NCI-H2029 (cell line): ENCODE data around the gene GPC6.

ENCODE experiments used
- DNase-seq: peaks from one replicate; lab custom pipeline; 2025; lab: John Stamatoyannopoulos, UW

GPC6 gene

GRCh38 chr13:94247890-94248289 lies 1021.3 kb downstream of the GPC6 start:
- DNase-seq = no peak

DNA sequence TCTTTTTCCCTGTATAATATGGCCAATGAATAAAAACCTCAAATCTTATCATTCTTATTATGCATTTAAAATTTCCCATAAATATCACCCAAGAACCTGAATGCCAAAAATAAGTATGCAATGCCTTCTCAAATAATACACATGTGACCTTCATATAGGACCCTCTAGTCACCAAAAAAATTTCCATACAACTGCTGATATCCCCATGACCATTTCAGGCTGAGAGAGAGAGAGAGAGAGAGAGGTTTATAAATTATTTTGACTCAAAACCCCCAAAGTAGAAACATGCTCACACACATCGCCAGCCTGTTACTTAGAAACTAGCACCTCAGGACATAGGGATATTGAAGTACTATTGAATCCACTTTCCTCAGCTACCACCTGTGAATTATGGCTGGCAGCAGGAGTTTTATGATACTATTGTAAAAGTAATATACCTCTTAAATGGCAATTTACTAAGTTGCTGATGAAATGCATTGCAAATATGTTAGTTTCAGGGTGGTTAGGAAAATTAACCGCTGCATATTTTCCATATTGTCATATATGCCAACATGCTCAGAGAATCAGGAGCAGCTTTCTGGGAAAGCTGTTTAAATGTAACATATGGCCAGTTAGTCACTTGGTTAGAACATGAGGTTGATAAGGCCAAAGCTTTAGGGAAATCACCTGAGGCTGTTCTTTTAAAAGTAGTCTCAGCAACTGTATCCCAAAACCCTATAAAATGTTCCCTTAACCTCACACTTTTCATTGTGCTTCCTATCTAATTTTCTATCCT lies 1022.0 kb downstream of the GPC6 start:
- no peak for DNase-seq

DNA sequence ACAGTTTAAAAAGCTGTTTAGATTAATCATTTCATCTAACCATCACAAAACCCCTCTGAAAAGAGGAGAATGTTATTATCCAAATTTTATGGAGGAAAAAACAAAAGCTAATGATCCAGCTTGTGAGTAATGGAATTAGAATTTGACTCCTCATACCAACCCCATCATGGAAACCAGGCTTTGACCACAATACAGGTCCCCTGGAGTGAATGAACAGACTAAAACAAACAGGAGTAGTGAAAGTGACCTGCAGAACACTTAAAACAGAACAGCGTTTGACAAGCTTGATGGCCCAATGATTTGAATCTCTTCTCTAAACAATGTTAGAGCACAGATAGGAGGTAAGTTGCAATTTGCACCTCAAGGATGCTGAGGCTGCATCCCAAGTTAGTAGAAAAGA lies 1022.9 kb downstream of the GPC6 start:
- no peak for DNase-seq

DNA sequence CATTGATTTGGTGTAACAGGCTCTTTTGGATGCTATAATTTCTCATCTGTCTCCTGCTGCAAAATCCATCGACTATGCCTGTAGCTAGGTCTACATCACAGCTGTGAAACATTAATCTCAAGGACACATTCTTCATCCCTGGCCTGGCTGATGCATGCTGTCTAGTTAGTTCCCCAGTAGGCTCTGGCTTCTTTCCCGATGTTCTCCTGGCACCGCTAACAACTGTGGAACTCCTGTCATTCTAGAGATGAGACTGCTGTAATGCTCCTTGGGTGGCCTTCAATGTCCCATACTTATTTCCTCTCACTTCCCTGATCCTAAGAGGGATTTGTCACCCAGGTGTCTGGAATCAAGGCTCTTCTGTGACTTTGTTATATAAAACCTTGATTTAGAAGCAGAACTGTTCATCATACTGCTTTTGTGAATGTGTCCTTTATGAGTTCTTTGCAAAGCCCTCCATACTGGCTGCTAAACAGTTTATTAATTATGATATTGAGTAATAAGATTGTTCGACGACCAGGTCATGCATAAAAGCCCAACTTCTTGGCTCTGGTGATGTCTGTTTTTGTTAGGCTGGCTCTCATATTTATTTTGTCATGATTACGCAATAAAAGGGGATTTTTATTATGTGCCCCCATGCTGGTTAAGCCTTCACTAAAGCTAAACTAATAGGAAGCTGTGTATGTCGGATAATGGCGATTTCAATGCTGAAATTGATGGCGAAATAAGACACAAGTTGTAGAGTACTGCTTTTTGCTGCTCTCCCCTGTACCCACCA lies 1025.4 kb downstream of the GPC6 start:
- DNase-seq = no peak

GRCh38 chr13:94254737-94255136 lies 1028.1 kb downstream of the GPC6 start:
- no peak for DNase-seq

GRCh38 chr13:94256721-94257120 lies 1030.1 kb downstream of the GPC6 start:
- DNase-seq = no peak

DNA sequence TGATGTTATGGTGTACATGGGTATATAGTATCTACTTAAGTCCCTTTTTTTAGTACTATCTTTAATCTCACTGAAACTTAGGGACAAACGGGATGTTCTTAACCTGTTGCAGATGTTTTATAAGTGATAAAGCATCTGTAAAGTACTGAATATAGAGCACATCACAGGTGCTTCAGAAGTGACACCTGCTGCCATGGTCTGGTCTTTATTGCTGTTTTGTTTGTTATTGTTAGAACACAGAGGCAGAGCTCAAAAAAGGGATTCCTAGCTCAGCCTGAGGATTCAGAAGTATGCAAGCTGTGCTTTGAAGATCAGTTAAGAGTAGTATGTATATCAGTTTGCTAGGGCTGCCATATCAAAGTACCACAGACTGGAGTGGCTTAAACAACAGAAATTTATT lies 1033.4 kb downstream of the GPC6 start:
- no peak for DNase-seq

GRCh38 chr13:94261163-94261562 lies 1034.6 kb downstream of the GPC6 start:
- no peak for DNase-seq

DNA sequence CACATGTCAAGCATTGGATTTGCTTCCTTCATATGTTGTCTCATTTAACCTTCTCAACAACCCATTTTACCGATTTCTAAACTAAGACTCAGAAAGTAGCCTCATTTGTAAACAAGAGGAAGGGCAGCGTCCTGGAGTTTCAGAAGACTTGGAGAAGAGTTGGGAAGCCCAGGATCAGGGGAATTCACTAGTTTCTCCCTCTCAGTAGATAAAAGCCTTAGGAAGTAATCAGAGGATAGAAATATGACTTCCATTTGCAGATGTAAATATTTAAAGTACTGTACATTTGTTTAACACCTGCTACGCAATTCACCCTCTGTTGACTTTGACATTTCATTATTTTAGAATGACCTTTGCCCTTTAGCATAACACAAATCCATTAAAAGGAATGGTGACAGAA lies 1036.4 kb downstream of the GPC6 start:
- no peak for DNase-seq

- DNase-seq = no peak
Measured at GRCh38 chr13:94267581-94268366, 1041.2 kb downstream of the GPC6 start.

DNA sequence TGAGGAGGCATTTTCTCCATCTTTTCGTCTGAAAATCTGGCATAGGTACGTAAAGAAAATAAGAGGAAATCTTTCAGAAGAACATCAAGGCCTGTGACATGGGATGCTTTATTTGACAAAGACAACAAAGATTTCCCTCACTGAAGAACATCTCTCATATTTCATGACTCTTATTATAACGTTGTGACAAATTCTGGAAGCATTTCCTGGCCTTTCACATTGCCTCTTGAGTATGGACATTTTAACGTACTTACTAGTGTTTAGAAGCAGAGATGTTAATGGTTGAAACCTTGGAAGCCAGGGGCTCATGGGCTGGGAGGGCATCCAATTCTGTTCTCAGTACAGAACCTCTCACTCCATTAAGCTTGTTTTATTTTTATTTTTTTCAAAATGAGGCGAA lies 1042.1 kb downstream of the GPC6 start:
- no peak for DNase-seq

DNA sequence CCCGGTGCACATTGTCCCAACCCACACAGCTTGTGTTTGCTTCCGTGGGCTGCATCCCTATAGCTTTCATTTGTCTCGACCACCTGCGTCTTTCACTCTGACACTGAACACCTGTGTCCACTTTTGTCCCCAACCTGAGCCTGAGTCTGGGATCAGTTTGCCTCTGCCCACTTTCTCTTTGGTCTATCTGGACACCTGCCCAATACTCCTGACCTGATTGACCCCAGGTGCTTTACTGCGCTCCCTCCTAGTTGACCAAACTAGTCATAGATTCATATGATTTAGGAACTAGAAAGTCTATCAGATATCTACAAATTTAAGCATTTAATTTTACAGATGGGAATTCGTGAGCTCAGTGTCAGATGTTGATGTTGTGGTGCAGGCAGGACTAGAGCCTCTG lies 1043.0 kb downstream of the GPC6 start:
- no peak for DNase-seq

DNA sequence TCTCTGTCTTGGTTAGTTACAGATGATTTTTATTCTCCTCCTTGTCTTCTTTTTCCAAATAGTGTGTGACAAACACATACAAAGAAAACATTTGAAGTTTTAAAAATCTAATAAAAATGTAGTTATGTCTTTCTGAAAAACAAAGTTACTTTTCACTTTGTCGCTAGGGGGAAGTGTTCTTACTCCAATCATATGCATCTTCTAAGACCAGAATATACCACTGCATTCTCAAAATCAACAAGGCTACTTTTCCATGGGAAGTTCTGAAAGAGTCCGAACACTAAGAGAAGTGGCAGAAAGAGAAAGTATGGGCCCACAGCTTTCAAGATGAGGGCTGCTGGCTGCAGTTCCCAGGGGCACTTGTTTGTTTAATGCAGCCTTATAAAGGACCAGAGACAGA lies 1043.9 kb downstream of the GPC6 start:
- DNase-seq = no peak

GRCh38 chr13:94272038-94272437 lies 1045.4 kb downstream of the GPC6 start:
- DNase-seq = no peak

DNA sequence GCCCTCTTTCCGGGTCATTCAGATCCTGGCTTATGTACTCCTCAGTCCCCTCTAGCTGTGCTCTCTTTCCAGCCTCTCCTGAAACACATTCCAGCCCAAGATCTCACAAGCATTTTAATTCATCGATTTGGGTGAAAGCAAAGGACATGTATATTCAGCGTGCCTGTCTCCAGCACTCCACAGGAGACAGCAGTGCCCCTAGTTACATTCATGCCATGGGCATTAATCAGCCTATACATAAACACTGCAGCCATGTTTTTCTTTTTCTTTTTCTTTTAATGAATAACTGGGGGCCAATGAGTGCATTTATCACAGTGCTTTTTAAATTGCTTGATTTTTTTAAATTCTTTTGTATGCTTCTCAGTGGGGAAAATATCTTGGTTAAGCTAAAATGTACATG lies 1053.7 kb downstream of the GPC6 start:
- DNase-seq = no peak

- DNase-seq = no peak
Measured at GRCh38 chr13:94280845-94281244, 1054.2 kb downstream of the GPC6 start.

- DNase-seq = no peak
Measured at GRCh38 chr13:94286581-94286980, 1060.0 kb downstream of the GPC6 start.

DNA sequence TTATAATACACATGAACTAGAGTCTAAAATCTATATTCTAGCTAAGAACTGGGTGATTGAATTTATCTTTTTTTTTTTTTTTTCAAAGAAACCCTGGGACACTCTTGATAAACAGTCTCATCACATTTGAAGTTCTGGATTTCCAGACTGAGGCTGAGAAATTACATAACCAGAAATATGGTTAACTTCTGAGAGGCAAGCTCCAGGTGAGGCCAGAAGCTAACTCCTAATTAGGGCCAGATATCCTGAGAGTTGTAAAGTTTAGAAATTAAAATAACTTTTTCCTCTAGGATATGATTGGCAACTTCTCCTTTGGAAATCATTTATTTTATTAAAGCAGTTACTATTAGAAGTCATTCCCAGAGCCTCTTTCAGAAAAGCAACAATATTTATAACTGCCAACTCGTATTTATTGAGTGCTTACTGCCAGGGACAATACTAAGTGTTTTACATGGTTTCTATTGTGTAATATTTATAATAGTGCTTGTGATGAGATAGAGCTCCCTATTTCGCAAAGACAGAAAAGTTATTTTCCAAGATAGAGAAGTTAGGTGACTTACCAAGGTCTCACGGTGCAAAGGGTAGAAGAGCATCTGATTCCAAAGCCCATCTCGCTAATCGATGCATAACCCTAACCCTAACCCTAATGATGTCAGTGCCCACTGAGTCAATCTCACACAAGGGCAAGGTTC lies 1065.2 kb downstream of the GPC6 start:
- no peak for DNase-seq

DNA sequence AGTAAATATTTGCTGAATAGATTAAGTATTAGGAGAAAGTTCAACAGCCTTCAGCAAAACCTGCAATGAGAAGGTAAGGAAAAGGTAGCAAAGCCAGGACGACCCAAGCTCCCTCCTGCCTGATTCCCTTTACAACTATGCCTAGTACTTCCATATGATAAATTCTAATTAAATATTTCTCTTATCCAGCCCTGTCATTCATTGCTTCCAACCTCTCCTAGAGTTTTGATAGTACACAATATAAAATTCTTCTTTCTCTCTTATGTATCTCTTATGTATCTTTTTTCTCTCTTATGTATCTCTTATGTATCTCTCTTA lies 1065.7 kb downstream of the GPC6 start:
- no peak for DNase-seq

DNA sequence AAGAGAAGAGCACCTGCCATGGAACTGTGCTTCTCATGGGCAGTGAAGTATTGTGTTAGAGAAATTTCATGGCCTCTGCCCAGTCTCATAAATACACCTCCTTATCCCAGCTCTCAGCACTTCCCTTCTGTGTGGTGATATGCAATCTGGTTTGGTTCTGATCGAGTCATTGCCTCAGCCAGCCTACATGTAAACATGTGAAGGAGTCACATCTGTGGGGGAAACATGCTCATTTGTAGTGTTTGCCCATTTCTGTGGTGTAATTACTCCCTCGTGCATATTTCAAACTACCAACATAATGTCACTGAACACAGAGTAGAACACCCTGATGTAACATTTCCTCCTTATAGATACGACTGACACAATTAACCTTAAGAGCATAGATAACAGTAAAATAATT lies 1069.9 kb downstream of the GPC6 start:
- DNase-seq = peak; percentile 1

DNA sequence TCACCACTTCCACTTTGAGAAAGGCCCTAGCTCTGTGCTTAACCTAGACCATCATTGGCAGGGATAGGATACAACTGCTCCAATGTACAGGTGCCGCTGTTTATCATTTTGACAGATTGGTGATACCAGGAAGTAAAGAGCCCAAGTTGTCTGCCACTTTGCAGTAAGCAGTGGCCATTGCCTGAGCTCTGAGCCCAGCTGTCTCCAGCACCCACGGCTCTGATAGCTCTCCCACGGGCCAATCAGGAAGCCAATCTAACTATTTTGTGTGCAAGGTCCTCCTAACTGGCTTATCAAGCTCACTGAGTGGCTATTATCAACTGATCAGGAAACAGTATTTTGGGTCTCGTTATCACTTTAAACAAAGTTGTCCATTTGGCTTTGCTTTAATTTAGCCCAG lies 1071.7 kb downstream of the GPC6 start:
- DNase-seq = no peak

- DNase-seq = no peak
Measured at GRCh38 chr13:94300401-94300800, 1073.8 kb downstream of the GPC6 start.
